ENCODE results near the gene TYMS.

TYMS gene

GRCh38 chr18:713135-713490 is 55.7 kb downstream of the TYMS start:
- DNase-seq: no peak

GRCh38 chr18:715626-716025 is 58.2 kb downstream of the TYMS start:
- no peak for DNase-seq

- no peak for DNase-seq
Measured at GRCh38 chr18:717003-717402, 59.5 kb downstream of the TYMS start.

All from activated CD8-positive, alpha-beta memory T cell treated with anti-CD3 and anti-CD28 coated beads, Interleukin-2, amount 50 U/mL, for 4 hours (primary cell).